Smooth muscle cell (in vitro differentiated cells): ENCODE data around the gene PACSIN2. TPM values are rescaled to one million over a fixed set of nuclear protein-coding genes. Genes with fewer than 3 reads are reported as not detected.

Experiments
- DNase-seq: peaks from one replicate; lab custom pipeline; 2025; ENCODE audit not compliant: unreplicated experiment; lab: John Stamatoyannopoulos, UW
- H2AFZ ChIP-seq: fragments of 200-600 bp; sonication (generic); 2 replicates; pipeline ENCODE4 v1.6.0; 2016; ENCODE audit warnings: antibody characterized with exemption, low read depth, mild to moderate bottlenecking
- H3F3A ChIP-seq: fragments of 200-600 bp; sonication (generic); 2 replicates; pipeline ENCODE4 v1.6.0; 2017; ENCODE audit warnings: antibody characterized with exemption, low read depth
- H3K27ac ChIP-seq: fragments of 200-600 bp; sonication (generic); 2 replicates; pipeline ENCODE4 v1.5.1; 2016; ENCODE audit warnings: low read depth, mild to moderate bottlenecking
- H3K27me3 ChIP-seq: fragments of 200-600 bp; sonication (generic); 2 replicates; pipeline ENCODE4 v1.6.1; 2016; ENCODE audit warnings: low read depth, mild to moderate bottlenecking
- H3K36me3 ChIP-seq: fragments of 200-600 bp; sonication (generic); 2 replicates; pipeline ENCODE4 v1.5.1; 2016; ENCODE audit warnings: low read depth
- H3K4me1 ChIP-seq: fragments of 200-600 bp; sonication (generic); 2 replicates; pipeline ENCODE4 v1.5.1; 2016; ENCODE audit warnings: low read depth
- H3K4me2 ChIP-seq: fragments of 200-600 bp; sonication (generic); 2 replicates; pipeline ENCODE4 v1.6.0; 2016; ENCODE audit warnings: mild to moderate bottlenecking
- H3K4me3 ChIP-seq: fragments of 200-600 bp; sonication (generic); 2 replicates; pipeline ENCODE4 v1.5.1; 2016; ENCODE audit warnings: mild to moderate bottlenecking
- H3K79me2 ChIP-seq: fragments of 200-600 bp; sonication (generic); 2 replicates; pipeline ENCODE4 v1.6.0; 2016; ENCODE audit warnings: low read depth, mild to moderate bottlenecking
- H3K9ac ChIP-seq: fragments of 200-600 bp; sonication (generic); 2 replicates; pipeline ENCODE4 v1.6.0; 2016; ENCODE audit warnings: low read depth
- H3K9me3 ChIP-seq: fragments of 200-600 bp; sonication (generic); replicated peaks from 2 replicates; pipeline ENCODE4 v1.5.1; 2016; ENCODE audit warnings: low read depth
- H4K20me1 ChIP-seq: fragments of 200-600 bp; sonication (generic); 2 replicates; pipeline ENCODE4 v1.6.0; 2016; ENCODE audit warnings: low read depth
- WGBS: methylation state at CpG from one replicate; pipeline ENCODE4 v1.1.7; 2016; ENCODE audit warnings: low lambda C conversion rate; 5-methylcytosine and 5-hydroxymethylcytosine counted together
- polyA plus RNA-seq: library from polyadenylated mRNA; unstranded; fragments of >200 nt; fragmentation: Nextera tagmentation; extraction: Ambion mirVana; gene quantifications from 2 replicates; pipeline ENCODE4 v1.2.1, GENCODE V29; 2016
- total RNA-seq: library from RNA; depleted of rRNA; stranded (reverse); fragments of >200 nt; gene quantifications from 2 replicates; pipeline ENCODE4 v1.2.3, GENCODE V29; 2014
- TF ChIP-seq, protein P1 (sequence below): fragments of 200-600 bp; sonication (generic); IDR thresholded peaks from 2 replicates; pipeline ENCODE4 v1.5.1; 2017; ENCODE audit warnings: borderline replicate concordance, mild to moderate bottlenecking, antibody characterized with exemption; ENCODE audit not compliant: insufficient read depth, poor library complexity, severe bottlenecking

The PACSIN2 gene
- total and polyA plus RNA-seq, 2 experiments from 2014 or later, result 34.7 to 41.1 TPM

DNA sequence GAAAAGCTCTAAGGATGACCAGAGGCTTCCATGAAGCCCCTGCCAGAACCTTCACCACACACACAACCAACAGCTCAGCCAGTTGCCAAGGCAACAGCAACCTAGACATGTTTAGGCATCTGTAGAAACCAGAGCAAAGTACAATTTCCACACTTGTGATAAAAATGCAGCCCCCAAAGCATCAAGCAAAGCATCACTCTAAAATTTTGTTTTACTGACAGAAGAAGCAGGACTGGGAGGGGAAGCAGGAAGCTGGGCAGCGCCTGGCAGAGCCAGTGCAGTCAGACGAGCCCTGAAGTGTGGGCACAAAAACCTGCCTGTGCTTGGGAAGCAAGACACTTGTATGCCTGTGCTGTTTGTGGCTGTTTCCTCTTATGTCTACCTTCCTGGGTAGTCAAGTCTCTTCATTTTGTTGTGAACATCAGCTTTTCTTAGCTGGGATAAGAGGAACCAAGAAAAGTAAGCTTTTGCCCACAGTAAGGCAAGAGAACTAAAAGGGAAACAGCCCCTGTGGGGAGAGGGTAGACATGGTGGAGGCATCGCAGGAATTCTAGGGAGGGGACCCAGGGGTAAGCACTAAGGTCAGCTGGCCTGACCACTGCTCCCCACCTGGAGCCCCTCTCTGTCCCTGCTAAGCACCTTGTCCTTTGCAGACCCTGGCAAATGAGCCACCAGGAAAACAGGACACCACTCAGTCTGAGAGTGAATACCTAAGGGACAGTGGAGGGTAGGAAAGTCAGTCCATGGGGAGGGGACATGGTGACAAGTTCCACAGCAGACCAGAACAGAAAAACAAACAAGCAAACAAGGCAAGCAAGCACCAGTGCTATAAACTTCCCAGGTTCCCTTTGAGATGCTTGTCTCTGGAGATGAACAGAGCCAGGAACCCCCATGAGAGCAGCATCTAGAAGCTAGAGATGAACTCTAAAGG lies 13.4 kb downstream of the PACSIN2 start:
- Histone ChIP-seq H3K4me3 (no peak overlapping the region), H3K27ac (peak overlapping the region; percentile 85), H3F3A (peaks cover 16% of the 10 kb centered on the region), H3K79me2 (peaks cover 95% of the 10 kb centered on the region), H3K27me3 (no peaks in the 10 kb centered on the region), H3K9ac (peak overlapping the region; percentile 27), H3K4me1 (peaks cover 35% of the 10 kb centered on the region), H2AFZ (no peak overlapping the region), H4K20me1 (peaks cover 65% of the 10 kb centered on the region), H3K9me3 (no peaks in the 10 kb centered on the region), H3K36me3 (no peaks in the 10 kb centered on the region), H3K4me2 (peak overlapping the region; percentile 73)
- TF ChIP-seq, protein P1, sequence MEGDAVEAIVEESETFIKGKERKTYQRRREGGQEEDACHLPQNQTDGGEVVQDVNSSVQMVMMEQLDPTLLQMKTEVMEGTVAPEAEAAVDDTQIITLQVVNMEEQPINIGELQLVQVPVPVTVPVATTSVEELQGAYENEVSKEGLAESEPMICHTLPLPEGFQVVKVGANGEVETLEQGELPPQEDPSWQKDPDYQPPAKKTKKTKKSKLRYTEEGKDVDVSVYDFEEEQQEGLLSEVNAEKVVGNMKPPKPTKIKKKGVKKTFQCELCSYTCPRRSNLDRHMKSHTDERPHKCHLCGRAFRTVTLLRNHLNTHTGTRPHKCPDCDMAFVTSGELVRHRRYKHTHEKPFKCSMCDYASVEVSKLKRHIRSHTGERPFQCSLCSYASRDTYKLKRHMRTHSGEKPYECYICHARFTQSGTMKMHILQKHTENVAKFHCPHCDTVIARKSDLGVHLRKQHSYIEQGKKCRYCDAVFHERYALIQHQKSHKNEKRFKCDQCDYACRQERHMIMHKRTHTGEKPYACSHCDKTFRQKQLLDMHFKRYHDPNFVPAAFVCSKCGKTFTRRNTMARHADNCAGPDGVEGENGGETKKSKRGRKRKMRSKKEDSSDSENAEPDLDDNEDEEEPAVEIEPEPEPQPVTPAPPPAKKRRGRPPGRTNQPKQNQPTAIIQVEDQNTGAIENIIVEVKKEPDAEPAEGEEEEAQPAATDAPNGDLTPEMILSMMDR, result no peak
- WGBS, result 68% methylated on average over 3 of the region's 3 CpGs
- no peak for DNase-seq

DNA sequence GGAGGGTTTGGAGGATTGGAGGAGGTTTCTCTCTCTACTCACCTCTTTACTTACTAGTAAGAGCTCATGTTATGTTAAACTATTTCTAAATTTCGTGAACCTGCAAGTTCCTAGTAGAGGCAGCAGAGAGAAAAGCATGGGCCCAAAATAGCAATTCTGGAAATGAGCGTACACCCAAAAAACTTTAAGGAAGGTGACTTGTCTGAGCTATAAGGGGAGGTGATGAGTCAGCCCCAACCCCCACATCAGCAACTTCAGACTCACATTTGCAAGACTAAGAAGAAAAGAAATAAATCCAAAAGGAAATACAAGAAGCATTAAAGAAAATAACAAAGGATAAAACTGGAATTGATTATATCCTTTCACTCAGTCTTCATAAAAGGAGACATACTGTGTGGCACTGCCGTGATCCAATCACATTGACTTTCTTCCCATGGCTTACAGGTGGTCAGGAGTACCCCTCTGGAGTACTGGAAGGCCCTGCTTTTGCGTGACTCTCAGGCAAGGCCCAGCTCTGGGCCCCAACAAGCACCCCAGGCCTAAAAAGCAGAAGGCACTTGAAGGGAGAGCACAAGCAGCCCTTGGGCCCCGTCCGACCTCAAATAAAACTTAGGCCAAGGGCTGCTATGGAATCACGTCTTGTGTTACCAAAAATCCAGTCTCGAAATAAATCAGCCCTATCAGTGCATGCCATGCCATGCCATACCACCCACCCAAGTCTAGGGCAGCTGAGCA lies 14.3 kb downstream of the PACSIN2 start:
- Histone ChIP-seq H4K20me1 (peaks cover 59% of the 10 kb centered on the region), H3K9ac (peak overlapping the region; percentile 27)
- no peak for DNase-seq

DNA sequence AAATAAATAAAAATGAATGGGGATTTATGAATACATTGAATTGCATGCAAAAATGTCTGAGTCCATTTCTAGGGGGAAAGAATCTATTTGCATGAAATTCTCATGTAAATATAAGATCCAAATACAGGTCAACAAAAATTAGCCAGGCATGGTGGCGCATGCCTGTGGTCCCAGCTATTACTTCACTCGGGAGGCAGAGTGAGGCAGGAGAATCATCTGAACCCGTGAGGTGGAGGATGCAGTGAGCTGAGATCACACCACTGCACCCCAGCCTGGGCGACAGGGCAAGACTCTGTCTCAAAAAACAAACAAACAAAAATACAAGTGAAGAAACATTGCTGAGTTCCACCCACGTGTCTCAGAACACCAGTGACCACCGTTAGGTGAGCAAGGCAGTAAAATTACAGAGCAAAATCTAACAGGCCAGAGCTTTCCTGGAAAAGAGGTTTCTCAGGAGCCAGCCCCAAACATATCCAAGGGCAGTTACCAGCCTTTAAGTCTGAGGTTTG lies 17.3 kb downstream of the PACSIN2 start:
- peak overlapping the region; percentile 62 for H3K27ac ChIP-seq
- H3K4me1 ChIP-seq, result peaks cover 27% of the 10 kb centered on the region
- WGBS, result 51% methylated on average over 6 of the region's 6 CpGs
- H4K20me1 ChIP-seq, result peaks cover 47% of the 10 kb centered on the region
- H3K4me2 ChIP-seq, result peak overlapping the region; percentile 17
- DNase-seq, result no peak
- H3K36me3 ChIP-seq, result no peaks in the 10 kb centered on the region
- H3K9me3 ChIP-seq, result no peaks in the 10 kb centered on the region
- TF ChIP-seq, protein P1, result no peak
- no peaks in the 10 kb centered on the region for H3K27me3 ChIP-seq
- H3K9ac ChIP-seq, result no peak overlapping the region
- no peak overlapping the region for H2AFZ ChIP-seq
- peaks cover 80% of the 10 kb centered on the region for H3K79me2 ChIP-seq
- no peak overlapping the region for H3K4me3 ChIP-seq
- peaks cover 14% of the 10 kb centered on the region for H3F3A ChIP-seq

More for the DNA sequence above, 14.3 kb downstream of the PACSIN2 start:
- WGBS, result 79% methylated on average over 8 of the region's 8 CpGs
- Histone ChIP-seq H3K79me2 (peaks cover 95% of the 10 kb centered on the region), H3F3A (peaks cover 16% of the 10 kb centered on the region), H3K4me2 (peak overlapping the region; percentile 73), H3K9me3 (no peaks in the 10 kb centered on the region), H3K27me3 (no peaks in the 10 kb centered on the region), H2AFZ (no peak overlapping the region), H3K36me3 (no peaks in the 10 kb centered on the region), H3K4me3 (no peak overlapping the region), H3K27ac (peak overlapping the region; percentile 85), H3K4me1 (peaks cover 35% of the 10 kb centered on the region)
- TF ChIP-seq, protein P1, result no peak
